Superior temporal gyrus (tissue), 1 donor: ENCODE measurements around the gene GOLGA6D.
A peak's percentile ranks its signal among the peaks of the same experiment; 100 is the strongest.
"Not testable (repeated sequence)": the region's sequence is repeated elsewhere in the genome, so short reads cannot be mapped to it uniquely, and the experiment has no call there.

Source experiments
- DNase-seq: peaks from one replicate; pipeline ENCODE4 v3.0.0-alpha.2; 2016; ENCODE audit errors: extremely low spot score

The GOLGA6D gene, protein sequence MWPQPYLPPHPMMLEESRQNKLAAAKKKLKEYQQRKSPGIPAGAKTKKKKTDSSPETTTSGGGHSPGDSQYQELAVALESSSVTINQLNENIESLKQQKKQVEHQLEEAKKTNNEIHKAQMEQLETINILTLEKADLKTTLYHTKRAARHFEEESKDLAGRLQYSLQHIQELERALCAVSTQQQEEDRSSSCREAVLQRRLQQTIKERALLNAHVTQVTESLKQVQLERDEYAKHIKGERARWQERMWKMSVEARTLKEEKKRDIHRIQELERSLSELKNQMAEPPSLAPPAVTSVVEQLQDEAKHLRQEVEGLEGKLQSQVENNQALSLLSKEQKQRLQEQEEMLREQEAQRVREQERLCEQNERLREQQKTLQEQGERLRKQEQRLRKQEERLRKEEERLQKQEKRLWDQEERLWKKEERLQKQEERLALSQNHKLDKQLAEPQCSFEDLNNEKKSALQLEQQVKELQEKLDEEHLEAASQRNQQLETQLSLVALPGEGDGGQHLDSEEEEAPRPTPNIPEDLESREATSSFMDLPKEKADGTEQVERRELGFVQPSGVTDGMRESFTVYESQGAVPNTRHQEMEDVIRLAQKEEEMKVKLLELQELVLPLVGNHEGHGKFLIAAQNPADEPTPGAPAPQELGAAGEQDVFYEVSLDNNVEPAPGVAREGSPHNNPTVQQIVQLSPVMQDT

DNA sequence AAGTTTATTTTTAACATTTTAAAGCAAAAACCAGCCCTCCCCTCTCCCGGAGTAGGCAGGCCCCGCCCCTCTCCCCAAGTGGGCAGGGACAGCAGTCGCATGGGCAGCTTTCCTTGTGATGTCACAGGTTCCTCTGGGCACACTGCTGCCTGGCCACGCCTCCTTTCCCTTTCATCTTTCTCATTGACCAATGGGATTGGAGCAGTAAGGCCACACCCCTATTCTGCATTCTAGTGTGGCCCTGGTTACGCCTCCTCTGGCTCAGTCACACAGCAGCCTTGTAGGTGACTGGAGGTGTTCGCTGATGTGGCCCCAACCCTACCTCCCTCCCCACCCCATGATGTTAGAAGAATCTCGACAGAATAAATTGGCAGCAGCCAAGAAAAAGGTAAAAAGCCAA, at the start of gene GOLGA6D:
Gene GOLGA6D, plus strand, starts transcription at position 264 of the 400 bp plus-strand sequence. Its CDS starts 41 bp downstream, at position 305.
- not testable (repeated sequence) for DNase-seq

DNA sequence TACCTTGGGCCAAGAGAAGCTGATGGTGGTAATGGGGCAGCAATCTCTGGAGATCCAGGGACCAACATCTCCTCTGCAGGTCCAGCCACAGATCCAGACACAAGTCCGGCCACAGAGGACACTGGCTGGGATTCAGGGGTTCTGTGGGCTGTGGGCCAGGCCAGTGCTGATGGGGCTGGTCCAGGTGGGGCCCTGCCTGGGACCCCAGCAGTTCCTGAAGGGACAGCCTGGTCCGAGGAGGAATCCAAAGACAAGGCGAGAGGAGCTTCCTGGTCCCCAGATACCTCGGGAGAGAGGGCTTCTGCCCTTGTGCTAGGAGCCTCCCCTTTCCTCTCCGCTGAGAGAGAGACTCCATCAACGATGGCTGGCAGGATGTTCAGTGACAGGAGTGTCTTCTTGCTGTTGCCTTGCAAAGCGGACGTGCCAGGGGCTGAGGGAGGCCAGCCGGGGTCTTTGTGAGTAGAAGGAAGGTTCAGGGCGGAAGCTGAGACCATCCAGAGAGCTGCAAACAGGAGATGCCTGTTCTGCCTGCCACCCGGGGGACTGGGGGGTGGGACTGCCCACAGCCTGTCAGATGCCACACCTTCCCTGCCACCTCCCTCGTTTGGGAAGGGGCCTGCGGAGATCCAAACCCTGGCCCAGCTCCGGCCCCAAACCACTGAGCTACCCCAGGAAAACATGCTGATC, 49.0 kb upstream of the GOLGA6D start:
- DNase-seq: no peak

DNA sequence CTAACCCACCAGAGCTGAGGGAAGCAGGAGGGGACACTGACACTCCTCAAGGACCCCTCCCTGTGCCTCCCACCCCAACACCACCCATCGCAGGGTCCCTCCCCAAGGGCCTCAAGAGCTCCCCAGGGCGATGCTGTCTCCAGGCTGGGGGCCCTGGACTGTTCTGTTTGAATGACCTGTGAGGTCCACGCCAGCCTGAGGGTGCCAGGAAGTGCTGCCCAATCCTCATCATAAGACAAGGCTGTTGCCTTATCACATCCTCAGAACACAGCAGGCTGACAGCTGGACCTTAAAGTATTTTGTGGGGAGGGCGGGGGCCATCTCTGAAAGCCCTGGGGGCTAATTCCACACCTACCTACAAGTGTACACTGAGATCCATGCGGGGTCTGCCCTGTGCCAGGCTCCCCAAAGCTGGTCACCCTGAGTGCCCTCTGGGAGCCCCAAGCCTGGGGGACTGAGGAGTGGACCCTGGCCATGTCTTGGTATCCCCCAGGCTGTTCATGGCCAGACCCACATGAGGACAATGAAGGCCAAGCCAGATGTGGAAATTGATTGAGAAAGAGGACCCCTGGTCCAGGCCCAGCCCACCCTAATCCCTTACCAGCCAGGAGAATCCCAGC, 48.3 kb upstream of the GOLGA6D start:
- no peak for DNase-seq

DNA sequence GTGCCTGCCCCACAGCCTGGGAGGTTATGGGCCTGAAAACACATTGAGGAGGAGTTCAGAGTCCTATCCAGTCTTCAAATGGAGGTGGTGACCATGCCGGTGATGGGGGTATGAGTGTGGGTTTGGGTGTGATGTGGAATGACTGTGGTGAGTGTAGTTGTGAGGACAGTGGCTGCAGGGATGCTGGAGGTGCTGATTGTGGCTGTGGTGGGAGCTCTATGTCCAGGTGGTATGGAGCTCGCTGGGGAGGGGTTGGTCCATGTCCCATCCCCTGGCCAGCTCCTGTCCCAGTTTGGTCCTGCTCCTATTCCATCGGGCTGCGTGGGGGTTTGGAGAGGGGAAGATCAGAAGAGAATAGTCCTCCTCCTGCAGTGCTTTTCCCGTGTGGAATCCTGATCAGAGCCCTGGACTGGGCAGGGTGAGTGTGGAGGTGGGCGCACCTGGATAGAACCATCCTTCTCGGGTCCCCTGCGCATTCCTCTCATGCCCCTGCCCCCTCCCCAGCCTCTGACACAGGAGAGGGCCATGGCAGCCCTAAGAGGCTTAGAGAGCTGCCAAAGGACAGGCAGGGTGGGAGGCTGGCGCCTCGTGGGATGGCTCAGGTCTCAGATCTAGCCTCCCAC, 47.5 kb upstream of the GOLGA6D start:
- DNase-seq: no peak

DNA sequence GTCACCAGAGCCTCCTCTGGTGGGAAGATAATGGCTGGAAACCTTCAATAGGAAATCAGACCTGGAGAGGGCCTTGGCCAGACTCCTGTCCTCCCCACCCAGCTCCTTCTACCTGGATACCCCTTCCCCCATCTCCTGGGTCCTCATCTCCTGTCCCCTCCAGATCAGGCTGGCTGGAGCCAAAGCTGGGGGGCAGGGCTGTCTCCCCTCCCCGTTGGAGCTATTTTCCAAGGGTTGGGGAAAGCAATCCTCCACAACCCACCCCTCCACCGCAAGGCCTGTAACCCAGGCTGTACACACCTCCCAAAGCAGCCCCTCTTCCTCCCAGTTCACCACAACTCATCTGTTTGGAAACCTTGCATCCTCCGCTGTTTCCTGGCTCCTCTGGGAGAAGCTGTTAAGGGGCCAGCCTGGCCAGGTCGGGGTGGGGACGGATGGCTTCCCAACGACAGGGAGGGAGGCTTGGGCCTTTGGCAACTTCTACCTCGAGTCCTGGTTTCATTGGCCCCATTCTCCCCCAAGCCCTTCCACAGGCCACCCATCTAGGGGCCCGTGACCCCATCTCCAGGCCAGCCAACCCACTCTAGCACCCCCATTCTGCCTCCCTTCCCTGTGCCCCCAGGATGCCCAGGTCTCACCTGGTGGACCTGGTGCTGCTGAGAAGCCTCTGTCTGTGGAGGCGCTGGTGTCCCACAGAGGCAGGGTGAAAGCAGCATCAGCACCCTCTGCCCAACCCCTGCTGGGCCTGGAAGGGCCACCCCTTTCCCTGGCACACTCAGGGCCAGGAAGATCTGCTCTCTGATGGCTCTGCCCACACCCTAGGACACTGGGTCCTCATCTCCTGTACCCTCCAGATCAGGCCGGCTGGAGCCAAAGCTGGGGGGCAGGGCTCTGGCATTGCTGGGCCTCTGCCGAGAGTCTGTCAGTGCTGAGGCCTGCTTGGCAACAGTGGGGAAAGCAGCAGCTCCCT, 46.6 kb upstream of the GOLGA6D start:
- DNase-seq: no peak

DNA sequence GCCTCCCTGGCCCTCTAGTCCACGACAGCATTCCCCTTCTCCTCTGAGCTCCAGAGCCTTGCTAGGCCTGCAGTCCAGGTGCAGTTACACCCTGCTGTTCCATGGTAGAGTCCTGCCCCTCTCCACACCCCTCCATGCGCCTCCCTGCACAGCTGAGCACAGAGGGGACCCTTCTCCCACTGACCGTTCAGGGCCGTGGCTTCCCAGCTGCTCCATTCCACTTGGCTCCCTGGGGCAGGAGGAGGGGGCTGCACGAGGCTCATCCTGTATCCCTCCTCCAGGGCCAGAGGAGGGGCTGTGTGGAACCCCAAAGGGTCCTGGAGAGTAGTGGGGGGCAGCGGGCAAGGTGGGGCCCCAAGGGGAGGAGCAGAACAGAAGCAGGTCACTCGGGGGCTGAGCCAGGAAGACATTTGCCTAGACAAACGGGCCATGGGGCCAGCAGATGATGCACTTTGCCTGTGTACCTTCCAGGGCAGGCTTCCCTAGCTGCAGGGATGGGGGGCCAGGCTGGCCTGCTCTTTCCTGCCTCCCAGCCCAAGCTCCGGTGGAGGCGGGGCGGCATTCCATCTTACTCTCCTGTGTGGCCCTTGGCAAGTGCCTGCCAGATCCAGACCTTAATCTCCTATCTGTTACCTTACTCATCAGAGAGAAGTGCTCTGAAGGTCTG, 45.2 kb upstream of the GOLGA6D start:
- DNase-seq: no peak

DNA sequence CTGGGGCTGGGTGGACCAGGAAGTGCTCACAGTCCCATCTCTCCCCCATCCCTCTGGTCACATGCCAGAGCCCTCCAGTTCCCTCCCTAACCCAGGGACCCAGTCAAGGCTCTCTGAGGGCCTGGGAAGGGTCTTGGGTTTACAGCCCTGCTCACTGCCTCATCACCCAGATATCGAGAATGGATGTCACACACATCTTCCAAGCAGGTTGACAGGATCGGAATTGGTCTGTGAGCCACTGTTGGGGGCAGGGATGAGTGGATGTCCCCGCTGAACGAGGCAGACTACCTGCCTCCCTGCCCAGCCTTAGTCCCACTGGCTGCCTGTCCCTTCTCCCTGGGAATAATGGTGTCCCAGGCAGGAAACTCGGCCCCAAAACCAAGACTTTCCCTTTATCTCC, 44.5 kb upstream of the GOLGA6D start:
- no peak for DNase-seq

DNA sequence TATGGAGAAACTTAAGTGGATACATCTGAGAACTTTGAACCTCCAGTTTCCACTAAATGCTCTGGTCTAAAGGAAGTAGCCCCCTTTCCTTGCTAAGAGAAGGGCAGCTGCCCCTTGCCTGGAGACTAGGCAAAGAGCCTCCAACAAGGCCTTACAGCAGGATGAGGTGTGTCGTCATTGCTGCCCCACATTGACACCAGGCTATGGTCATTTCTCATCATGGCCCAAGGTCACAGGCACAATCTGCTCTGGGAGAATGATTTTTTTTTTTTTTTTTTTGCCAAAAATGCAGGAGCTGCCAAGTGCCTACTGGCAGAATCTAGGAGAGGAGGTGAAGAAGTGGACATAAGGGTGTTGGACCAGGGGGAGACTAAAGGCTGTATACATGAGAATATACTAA, 36.9 kb upstream of the GOLGA6D start:
- not testable (repeated sequence) for DNase-seq

DNA sequence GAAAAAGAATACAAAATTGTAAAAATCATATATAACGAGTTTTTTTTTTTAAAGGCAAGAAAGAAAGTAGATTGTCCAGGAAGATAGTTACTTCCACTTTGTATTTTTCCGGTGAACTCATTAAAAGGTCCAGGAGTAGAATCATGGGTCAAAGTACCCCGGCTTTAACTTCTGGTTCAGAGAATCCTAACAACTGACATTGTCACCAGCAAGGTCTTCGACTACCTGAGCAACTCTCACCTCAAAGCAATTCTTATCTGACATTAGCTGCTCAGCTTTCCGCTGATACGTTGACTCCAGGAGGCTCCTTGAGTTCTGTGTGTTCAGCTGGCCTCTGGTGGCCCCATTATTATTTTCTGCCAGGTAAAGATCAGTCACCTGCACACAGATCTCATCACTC, 33.6 kb upstream of the GOLGA6D start:
- not testable (repeated sequence) for DNase-seq

DNA sequence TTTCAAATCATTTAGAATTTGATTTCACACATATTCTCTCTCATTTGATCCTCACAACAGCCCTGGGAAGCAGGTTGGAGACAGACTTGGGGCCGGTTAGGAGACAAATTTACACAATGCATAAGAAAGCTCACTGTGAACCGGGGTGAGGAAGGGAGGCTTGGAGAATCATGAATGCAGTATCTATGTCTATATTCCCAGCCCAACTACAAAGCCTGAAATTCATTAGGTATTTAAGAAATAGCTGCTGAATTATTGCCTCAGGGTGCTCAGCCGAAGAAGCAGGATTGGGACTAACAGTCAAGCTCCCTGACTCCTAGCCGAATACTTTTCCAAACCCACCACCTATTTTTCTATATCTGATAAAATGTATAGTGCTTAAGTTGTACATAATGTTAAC, 32.9 kb upstream of the GOLGA6D start:
- no peak for DNase-seq

DNA sequence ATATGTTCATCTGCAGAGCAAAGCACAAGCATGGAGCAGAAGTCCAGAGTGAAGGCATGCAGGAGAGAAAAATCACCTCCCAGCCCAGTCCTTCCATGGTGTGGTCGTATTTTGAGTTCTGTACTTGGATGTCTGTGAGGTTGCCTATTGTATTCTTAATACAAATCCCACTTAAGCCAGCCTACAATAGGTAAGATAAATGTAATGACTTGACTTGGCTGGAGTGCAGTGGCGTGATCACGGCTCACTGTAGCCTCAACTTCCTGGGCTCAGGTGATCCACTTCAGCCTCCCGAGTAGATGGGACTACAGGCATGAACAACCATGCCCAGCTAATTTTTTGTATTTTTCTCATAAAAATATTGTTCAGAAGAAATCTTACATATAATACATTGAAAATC, 31.3 kb upstream of the GOLGA6D start:
- DNase-seq: not testable (repeated sequence)

DNA sequence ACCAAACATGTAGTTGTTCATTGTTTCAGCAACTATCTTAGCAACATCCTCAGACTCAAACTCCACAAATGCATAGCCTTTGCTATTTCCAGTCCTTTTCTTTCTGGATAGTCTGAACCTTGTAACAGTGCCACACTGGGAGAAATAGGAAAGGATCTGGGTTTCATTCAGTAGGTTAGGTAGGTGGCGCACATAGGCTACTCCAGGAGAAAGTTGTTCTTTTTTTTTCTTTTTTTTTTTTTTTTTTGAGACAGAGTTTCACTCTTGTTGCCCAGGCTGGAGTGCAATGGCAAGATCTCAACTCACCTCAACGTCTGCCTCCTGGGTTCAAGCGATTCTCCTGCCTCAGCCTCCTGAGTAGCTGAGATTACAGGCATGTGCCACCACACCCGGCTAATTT, 30.4 kb upstream of the GOLGA6D start:
- not testable (repeated sequence) for DNase-seq

DNA sequence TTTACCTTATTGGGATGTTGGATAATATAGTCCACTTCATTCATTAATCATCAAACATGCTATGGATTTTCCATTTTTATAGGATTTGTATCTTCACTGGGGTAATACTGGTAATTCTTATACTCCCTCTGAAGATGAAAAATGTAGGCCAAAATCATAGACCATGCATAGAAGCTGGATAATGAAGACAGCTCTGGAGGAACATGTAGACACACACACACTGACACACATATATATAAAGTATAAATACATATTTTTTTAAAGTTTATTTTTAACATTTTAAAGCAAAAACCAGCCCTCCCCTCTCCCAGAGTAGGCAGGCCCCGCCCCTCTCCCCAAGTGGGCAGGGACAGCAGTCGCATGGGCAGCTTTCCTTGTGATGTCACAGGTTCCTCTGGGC, 24.6 kb upstream of the GOLGA6D start, which contains the start of gene GOLGA6C:
Gene GOLGA6C, plus strand, starts transcription at position 301 of the 400 bp plus-strand sequence. CDS start 265 bp downstream, outside the sequence.
- DNase-seq: not testable (repeated sequence)

DNA sequence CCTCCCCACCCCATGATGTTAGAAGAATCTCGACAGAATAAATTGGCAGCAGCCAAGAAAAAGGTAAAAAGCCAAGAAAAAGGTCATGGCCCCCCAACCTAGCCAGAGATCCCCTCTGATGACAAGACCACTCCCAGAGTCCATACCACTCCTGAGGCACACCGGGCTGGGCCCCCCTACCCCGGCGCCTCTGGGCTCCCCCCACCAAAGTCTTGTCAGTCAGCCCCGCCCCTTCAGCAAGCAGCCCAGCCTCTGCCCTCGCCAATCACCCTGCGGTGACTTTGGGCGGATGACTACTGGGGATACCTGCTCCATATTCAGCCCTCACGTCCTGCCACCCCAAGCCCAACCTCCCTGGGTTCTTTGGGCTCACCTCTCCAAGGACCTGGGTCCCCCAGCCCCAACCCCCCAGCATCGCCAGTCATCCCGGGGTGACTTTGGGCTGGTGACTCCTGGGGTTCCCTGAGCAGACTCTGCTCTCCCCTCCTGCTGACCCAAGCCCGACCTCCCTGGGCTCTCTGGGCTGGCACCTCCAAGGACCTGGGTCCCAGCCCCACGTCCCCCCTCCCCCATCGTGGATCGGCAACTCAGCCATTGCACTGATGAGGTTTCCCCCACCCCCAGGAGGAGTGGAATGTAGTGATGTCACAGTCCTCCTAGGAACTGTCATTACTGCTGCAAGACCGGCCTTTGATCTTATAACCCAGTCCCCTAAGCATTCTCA, 23.9 kb upstream of the GOLGA6D start:
- not testable (repeated sequence) for DNase-seq

DNA sequence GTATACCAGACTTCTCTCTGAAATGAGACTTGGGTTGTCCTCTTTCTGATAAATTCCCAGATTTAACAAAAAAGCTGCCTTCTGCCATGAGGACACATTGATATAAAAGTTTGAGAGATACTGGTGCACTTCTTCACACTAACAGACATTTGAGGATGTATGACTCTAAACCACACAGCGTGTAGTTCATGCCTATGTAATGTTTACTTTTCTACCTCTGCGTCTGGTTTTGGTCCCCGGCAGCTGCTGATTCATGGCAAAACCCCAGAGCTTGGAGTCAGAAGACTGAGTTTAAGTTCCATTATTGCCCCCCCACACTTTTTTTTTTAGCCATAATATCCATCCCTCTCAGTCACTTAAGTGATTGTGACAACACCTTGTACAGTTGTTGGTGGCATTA, 22.8 kb upstream of the GOLGA6D start:
- DNase-seq: not testable (repeated sequence)

DNA sequence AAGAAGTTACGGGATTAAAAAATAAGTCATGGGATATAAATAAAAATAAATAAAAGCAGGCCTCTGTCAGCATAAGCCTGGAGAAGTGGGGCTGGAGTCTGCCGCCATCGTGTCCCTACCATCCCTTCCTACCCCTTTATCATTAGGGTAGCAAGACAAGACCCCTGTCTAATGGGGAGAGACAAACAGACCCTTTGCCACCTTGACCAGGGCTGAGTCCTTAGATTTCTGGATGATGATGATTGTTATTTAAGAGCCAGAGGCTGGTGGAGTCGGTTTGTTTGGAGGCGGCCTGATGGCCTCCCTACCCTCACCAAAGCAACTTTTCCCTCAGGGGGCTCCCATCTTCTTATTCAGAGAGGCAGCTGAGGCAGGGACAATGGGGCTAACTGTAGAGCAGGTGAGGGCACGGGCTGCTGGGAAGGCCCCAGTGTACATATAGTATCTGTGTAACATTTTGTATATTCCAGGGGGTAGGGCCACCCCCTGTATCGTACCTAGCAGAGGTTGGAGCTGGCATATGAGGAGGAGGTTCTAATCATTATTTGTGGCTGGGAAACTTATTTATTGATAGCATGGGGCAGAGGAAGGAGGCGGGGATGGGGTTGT, 8.8 kb upstream of the GOLGA6D start:
- DNase-seq: not testable (repeated sequence)

DNA sequence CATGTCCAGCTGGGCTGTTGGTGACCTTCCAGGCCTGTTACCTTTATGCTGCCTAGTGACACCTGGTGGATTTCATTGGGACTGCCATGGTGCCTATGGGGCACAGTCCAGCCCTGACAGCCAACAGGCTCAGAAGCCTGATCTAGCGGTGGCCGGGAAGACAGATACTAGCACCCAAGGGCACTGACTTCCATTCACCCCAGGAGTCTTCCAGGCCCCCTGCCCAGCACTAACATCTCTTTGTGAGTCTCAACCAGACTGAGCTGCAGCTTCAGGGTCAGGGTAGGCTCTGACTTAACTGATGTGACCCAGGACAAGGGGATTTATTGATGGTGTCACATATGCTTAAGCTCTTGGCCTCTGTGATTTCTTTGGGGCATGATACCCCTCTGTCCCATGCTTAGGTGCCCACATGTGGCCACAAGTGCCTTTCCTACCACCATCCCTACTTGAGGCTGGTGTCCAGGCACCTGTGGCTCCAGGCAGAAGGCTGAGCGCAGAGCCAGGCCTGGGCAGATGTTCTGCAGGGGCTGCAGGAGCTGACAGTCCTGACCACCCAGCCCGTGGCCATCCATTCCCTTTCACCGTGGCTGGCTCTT, 8.0 kb upstream of the GOLGA6D start:
- DNase-seq: peak; percentile 8

DNA sequence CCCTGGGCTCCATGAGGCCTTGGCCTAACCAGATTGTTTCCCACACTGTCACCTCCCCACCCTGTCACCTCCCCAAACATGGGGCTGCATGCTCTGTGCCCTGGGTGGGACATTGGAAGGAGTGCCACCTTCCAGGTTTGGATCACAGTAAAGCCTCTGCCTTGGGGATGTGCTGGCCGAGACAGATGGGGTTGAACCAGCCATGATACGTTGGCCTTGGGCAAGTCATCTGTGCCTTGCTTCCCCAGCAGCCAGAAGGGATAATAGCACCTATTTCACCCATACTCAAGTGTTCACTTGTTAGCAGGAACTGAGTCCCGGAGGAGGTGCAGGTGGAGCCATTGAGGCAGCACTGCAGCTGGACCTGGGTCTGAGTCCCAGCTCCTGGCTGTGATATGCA, 7.0 kb upstream of the GOLGA6D start:
- not testable (repeated sequence) for DNase-seq
